PC-3 (cell line): ENCODE data around the gene ADORA3. TPM values are rescaled to one million over a fixed set of nuclear protein-coding genes. Genes with fewer than 3 reads are reported as not detected.

Experiments used
- ATAC-seq: fragments of 200-7000 bp; cut with Tn5 transposase; 2 replicates; pipeline ENCODE4 v1.9.1; 2020; ENCODE audit warnings: mild to moderate bottlenecking, moderate library complexity
- BruUV-seq: library from RNA; stranded (reverse); fragments of 400-500 nt; replicated peaks from 2 replicates; lab custom pipeline; 2021; lab: Mats Ljungman, UMichigan
- CTCF ChIA-PET: fragments of 300-600 bp; sonication (Branson Sonifier 250); formaldehyde crosslinking; loops from one replicate; lab custom pipeline; 2022; ENCODE audit warnings: antibody characterized with exemption; lab: Charles Lee
- POLR2A ChIA-PET: fragments of 300-600 bp; sonication (Branson Sonifier 250); formaldehyde crosslinking; loops from one replicate; lab custom pipeline; 2022; ENCODE audit warnings: antibody characterized with exemption; ENCODE audit not compliant: unreplicated experiment; lab: Charles Lee
- DNase-seq: peaks from one replicate; pipeline ENCODE4 v3.0.0-alpha.2; 2015
- H2AFZ ChIP-seq: fragments of 300-600 bp; sonication (generic); 2 replicates; pipeline ENCODE4 v1.6.0; 2016; ENCODE audit warnings: antibody characterized with exemption, low read length
- H3F3A ChIP-seq: fragments of 300-600 bp; sonication (generic); one replicate; pipeline ENCODE4 v1.6.0; 2017; ENCODE audit warnings: antibody characterized with exemption, low read length, control low read depth, mild to moderate bottlenecking; ENCODE audit not compliant: unreplicated experiment
- H3K27ac ChIP-seq: fragments of 300-600 bp; sonication (generic); 2 replicates; pipeline ENCODE4 v1.5.1; 2016; ENCODE audit warnings: mild to moderate bottlenecking, low read length
- H3K27me3 ChIP-seq: fragments of 300-600 bp; sonication (generic); 2 replicates; pipeline ENCODE4 v1.6.1; 2016; ENCODE audit warnings: low read length, mixed read lengths
- H3K36me3 ChIP-seq: fragments of 300-600 bp; sonication (generic); 2 replicates; pipeline ENCODE4 v1.6.1; 2016; ENCODE audit warnings: low read depth, mixed run types, low read length, mixed read lengths
- H3K4me1 ChIP-seq: fragments of 300-600 bp; sonication (generic); 2 replicates; pipeline ENCODE4 v1.5.1; 2016; ENCODE audit warnings: low read length; ENCODE audit not compliant: insufficient read depth
- H3K4me2 ChIP-seq: fragments of 300-600 bp; sonication (generic); 2 replicates; pipeline ENCODE4 v1.6.0; 2016; ENCODE audit warnings: low read length
- H3K4me3 ChIP-seq: fragments of 300-600 bp; sonication (generic); 2 replicates; pipeline ENCODE4 v1.5.1; 2016; ENCODE audit warnings: mild to moderate bottlenecking, low read length, mixed read lengths
- H3K79me2 ChIP-seq: fragments of 300-600 bp; sonication (generic); 2 replicates; pipeline ENCODE4 v1.6.1; 2017; ENCODE audit warnings: low read length, mixed read lengths
- H3K9ac ChIP-seq: fragments of 300-600 bp; sonication (generic); 2 replicates; pipeline ENCODE4 v1.6.0; 2016; ENCODE audit warnings: mild to moderate bottlenecking, low read length
- H3K9me2 ChIP-seq: fragments of 300-600 bp; sonication (generic); replicated peaks from 2 replicates; pipeline ENCODE4 v1.6.1; 2016; ENCODE audit warnings: mixed run types, low read length, mixed read lengths
- H3K9me3 ChIP-seq: fragments of 300-600 bp; sonication (generic); 2 replicates; pipeline ENCODE4 v1.6.1; 2016; ENCODE audit warnings: low read length, mixed read lengths
- H4K20me1 ChIP-seq: fragments of 300-600 bp; sonication (generic); 2 replicates; pipeline ENCODE4 v1.6.1; 2016; ENCODE audit warnings: low read length, mixed read lengths
- CTCF ChIP-seq: fragments of 300-600 bp; sonication (generic); conservative IDR thresholded peaks from 2 replicates; pipeline ENCODE4 v1.5.1; 2017; ENCODE audit warnings: antibody characterized with exemption, low read depth, mild to moderate bottlenecking, low read length
- EZH2 ChIP-seq: fragments of 300-600 bp; sonication (generic); IDR thresholded peaks from one replicate; pipeline ENCODE4 v1.6.1; 2017; ENCODE audit warnings: antibody characterized with exemption, mild to moderate bottlenecking, low read length; ENCODE audit not compliant: unreplicated experiment
- EZH2phosphoT487 ChIP-seq: fragments of 300-600 bp; sonication (generic); IDR thresholded peaks from 2 replicates; pipeline ENCODE4 v1.6.1; 2018; ENCODE audit warnings: mild to moderate bottlenecking, antibody characterized with exemption, low read length, borderline replicate concordance
- intact Hi-C: fragments of 100-400 bp; cut with micrococcal nuclease; formaldehyde crosslinking; loops from 2 replicates; pipeline ENCODE4 v1.9.0; 2023
- total RNA-seq: library from RNA; depleted of rRNA; stranded (reverse); fragments of >200 nt; gene quantifications from 2 replicates; pipeline ENCODE4 v1.2.3, GENCODE V29; 2014

The ADORA3 gene
- total RNA-seq, 1 experiment from 2014 or later, result not detected

GRCh38 chr1:111535256-111536191 lies 32.1 kb upstream of the ADORA3 start:
- Histone ChIP-seq H4K20me1 (no peaks in the 10 kb centered on the region), H3K4me2 (no peak overlapping the region), H3K27ac (no peak overlapping the region), H3K79me2 (no peaks in the 10 kb centered on the region), H3K36me3 (no peaks in the 10 kb centered on the region), H3K9me2 (no peaks in the 10 kb centered on the region), H3K27me3 (no peaks in the 10 kb centered on the region), H3K9me3 (no peaks in the 10 kb centered on the region), H3K4me3 (no peak overlapping the region), H2AFZ (no peak overlapping the region; the same call in 1 of the 2 replicates), H3K9ac (no peak overlapping the region), H3K4me1 (peaks cover 11% of the 10 kb centered on the region; the same call in 1 of the 2 replicates), H3F3A (no peaks in the 10 kb centered on the region)
- no peak for ATAC-seq
- ChIA-PET POLR2A (no interaction called here), CTCF (no interaction called here)
- intact Hi-C loops, result no loop called here
- no TSS peak for BruUV-seq
- no peak for DNase-seq
- TF ChIP-seq EZH2 (no peak), EZH2phosphoT487 (no peak), CTCF (no peak)

GRCh38 chr1:111520053-111520452 lies 16.6 kb upstream of the ADORA3 start:
- H2AFZ ChIP-seq, result no peak overlapping the region
- H3K9ac ChIP-seq, result no peak overlapping the region
- ChIA-PET POLR2A (no interaction called here), CTCF (no interaction called here)
- H3K27me3 ChIP-seq, result no peaks in the 10 kb centered on the region
- no peaks in the 10 kb centered on the region for H3K4me1 ChIP-seq
- H3K9me3 ChIP-seq, result no peaks in the 10 kb centered on the region
- TF ChIP-seq CTCF (no peak), EZH2phosphoT487 (no peak), EZH2 (no peak)
- H3F3A ChIP-seq, result no peaks in the 10 kb centered on the region
- no TSS peak for BruUV-seq
- DNase-seq (no peak), ATAC-seq (no peak)
- no peak overlapping the region for H3K4me2 ChIP-seq
- H4K20me1 ChIP-seq, result no peaks in the 10 kb centered on the region
- intact Hi-C loops, result no loop called here
- no peak overlapping the region for H3K4me3 ChIP-seq
- no peaks in the 10 kb centered on the region for H3K79me2 ChIP-seq
- no peaks in the 10 kb centered on the region for H3K9me2 ChIP-seq
- no peaks in the 10 kb centered on the region for H3K36me3 ChIP-seq
- H3K27ac ChIP-seq, result no peak overlapping the region
